GM13976 (cell line): ENCODE results near the gene ARHGDIG.
A peak's percentile ranks its signal among the peaks of the same experiment; 100 is the strongest.

Experiments used
- DNase-seq: peaks from one replicate; pipeline ENCODE4 v3.0.0; 2012; ENCODE audit warnings: low spot score
- CTCF ChIP-seq: IDR thresholded peaks from 2 replicates; pipeline ENCODE4 v1.5.1; 2012; ENCODE audit warnings: borderline replicate concordance, mild to moderate bottlenecking; ENCODE audit not compliant: insufficient read depth; ENCODE audit errors: extremely low read depth, missing control alignments, control extremely low read depth
- in situ Hi-C: fragments of 300-500 bp; cut with MboI; formaldehyde crosslinking; loops from one replicate; pipeline ENCODE4 v1.12.0; 2022; ENCODE audit warnings: low sequenced_read_pairs, mixed read lengths, inconsistent platforms; ENCODE audit not compliant: unreplicated experiment

ARHGDIG gene

GRCh38 chr16:280552-280951, at the start of gene ARHGDIG:
ARHGDIG (plus strand) TSS chr16:280591; CDS start chr16:280681, 90 bp downstream.
- in situ Hi-C loops, result no loop called here
- no peak for DNase-seq
- no peak for TF ChIP-seq CTCF

- in situ Hi-C loops, result no loop called here
Observed at GRCh38 chr16:230949-231348, 49.4 kb upstream of the ARHGDIG start.

GRCh38 chr16:234468-235305, 45.7 kb upstream of the ARHGDIG start, which contains the start of gene FAM234A:
FAM234A (plus strand) TSS chr16:234821; CDS start chr16:254414, 19,593 bp downstream.
- in situ Hi-C loops, result no loop called here
- peak; percentile 97 for DNase-seq
- TF ChIP-seq CTCF, result peak; percentile 53

More at GRCh38 chr16:230949-231348, 49.4 kb upstream of the ARHGDIG start:
- DNase-seq, result no peak
- TF ChIP-seq CTCF, result no peak

GRCh38 chr16:239948-240277, 40.5 kb upstream of the ARHGDIG start:
- in situ Hi-C loops, result no loop called here
- peak; percentile 38 for DNase-seq
- no peak for TF ChIP-seq CTCF

- no peak for DNase-seq
- TF ChIP-seq CTCF, result no peak
- in situ Hi-C loops, result no loop called here
Observed at GRCh38 chr16:240559-240958, 39.8 kb upstream of the ARHGDIG start.

DNA sequence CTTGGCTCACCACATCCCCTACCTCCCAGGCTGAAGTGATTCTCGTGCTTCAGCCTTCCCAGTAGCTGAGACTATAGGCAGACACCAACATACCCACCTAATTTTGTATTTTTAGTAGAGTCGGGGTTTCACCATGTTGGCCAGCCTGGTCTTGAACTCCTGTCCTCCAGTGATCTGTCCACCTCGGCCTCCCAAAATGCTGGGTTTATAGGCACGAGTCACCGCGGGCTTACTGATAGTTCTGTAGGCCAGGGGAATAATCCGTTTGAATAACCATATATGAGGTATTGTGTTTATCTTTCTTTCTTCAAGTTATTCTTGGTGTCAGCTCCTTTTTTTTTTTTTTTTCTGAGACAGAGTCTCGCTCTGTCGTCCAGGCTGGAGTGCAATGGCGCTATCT, 38.1 kb upstream of the ARHGDIG start:
- in situ Hi-C loops, result no loop called here

More for the DNA sequence above, 38.1 kb upstream of the ARHGDIG start:
- TF ChIP-seq CTCF, result no peak
- DNase-seq, result no peak
